ENCODE results near the gene KDM5B.

DNA sequence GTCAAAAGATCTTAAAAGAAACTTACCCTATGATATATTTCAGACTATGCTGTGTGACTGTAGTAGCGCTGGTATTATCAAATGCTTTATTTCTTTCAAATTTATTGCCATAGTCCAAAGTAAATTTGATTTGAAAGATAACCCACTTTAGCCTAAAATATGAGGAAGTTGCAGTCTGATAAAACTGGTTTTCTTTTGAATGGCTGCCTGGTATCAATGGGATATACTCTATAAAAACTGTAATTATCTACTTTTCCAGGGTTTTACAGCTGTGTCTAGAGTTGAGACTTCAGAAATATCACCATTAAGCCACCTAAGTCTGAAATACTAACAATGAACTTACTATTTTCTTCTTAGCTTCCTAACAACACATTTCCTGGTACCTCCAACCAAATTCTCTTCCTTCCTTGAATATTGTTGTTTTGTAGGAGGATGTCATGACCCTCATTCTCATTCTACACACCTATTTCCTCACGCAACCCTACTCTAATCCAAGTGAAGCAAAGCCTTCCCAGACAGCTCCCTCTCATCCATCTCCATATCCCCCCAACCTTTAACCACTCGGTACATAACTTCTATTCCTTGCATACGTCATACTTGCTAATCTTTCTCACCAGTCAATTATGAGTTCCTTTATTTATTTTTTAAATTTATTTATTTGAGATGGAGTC lies 17.0 kb downstream of the KDM5B start:
- TF ChIP-seq, protein P1, sequence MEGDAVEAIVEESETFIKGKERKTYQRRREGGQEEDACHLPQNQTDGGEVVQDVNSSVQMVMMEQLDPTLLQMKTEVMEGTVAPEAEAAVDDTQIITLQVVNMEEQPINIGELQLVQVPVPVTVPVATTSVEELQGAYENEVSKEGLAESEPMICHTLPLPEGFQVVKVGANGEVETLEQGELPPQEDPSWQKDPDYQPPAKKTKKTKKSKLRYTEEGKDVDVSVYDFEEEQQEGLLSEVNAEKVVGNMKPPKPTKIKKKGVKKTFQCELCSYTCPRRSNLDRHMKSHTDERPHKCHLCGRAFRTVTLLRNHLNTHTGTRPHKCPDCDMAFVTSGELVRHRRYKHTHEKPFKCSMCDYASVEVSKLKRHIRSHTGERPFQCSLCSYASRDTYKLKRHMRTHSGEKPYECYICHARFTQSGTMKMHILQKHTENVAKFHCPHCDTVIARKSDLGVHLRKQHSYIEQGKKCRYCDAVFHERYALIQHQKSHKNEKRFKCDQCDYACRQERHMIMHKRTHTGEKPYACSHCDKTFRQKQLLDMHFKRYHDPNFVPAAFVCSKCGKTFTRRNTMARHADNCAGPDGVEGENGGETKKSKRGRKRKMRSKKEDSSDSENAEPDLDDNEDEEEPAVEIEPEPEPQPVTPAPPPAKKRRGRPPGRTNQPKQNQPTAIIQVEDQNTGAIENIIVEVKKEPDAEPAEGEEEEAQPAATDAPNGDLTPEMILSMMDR (IDR thresholded peaks at IDR 0.05) = no peak
- TF ChIP-seq POLR2A (IDR thresholded peaks at IDR 0.05) = no peak
- no peak for TF ChIP-seq POLR2AphosphoS5 (IDR thresholded peaks at IDR 0.05)

All from transverse colon (tissue), 4 donors.